Endothelial cell of umbilical vein (primary cell): Measurements from ENCODE around the gene UBE2QL1. TPM values are rescaled to one million over a fixed set of nuclear protein-coding genes. Genes with fewer than 3 reads are reported as not detected.

Experiments used
- BruUV-seq: library from RNA; stranded (reverse); fragments of 400-500 nt; replicated peaks from 2 replicates; lab custom pipeline; 2021; lab: Mats Ljungman, UMichigan
- CTCF ChIA-PET: fragments of 300-600, 350-600 bp; sonication (Branson Sonifier 250); formaldehyde crosslinking; loops from one replicate; lab custom pipeline; 2021; ENCODE audit warnings: antibody characterized with exemption, inconsistent platforms; lab: Charles Lee
- POLR2A ChIA-PET: fragments of 300-600, 350-600 bp; sonication (Branson Sonifier 250); formaldehyde crosslinking; loops from one replicate; lab custom pipeline; 2021; ENCODE audit warnings: antibody characterized with exemption, inconsistent platforms; lab: Charles Lee
- DNase-seq: peaks from one replicate; pipeline ENCODE4 v3.0.0-alpha.2; 2011; ENCODE audit warnings: low read depth, low spot score
- FAIRE-seq: peaks from 2 replicates; lab custom pipeline; 2011; peaks lifted over from hg19 to GRCh38; lab: Jason Lieb, UNC
- H2AFZ ChIP-seq: 2 replicates; pipeline ENCODE4 v1.6.0; 2012; ENCODE audit warnings: low read depth, low read length, control low read depth, inconsistent platforms
- H3K27ac ChIP-seq: 2 replicates; pipeline ENCODE4 v1.5.1; 2011; ENCODE audit warnings: low read depth, mild to moderate bottlenecking, control low read depth, low read length, moderate library complexity; ENCODE audit not compliant: insufficient read depth
- H3K27me3 ChIP-seq, 2 experiments: 2 replicates each; pipeline versions ENCODE4 v1.6.0 to v1.6.1; 2011; ENCODE audit warnings: low read length in 2 of 2, mixed read lengths in 1 of 2; ENCODE audit not compliant: control insufficient read depth in 2 of 2, insufficient read depth in 2 of 2
- H3K36me3 ChIP-seq, 2 experiments: 2 replicates in 1 of 2; 3 replicates in 1 of 2; pipeline ENCODE4 v1.5.1; 2011; ENCODE audit warnings: low read length in 2 of 2, mild to moderate bottlenecking in 1 of 2, moderate library complexity in 1 of 2; ENCODE audit not compliant: control insufficient read depth in 2 of 2, insufficient read depth in 2 of 2; ENCODE audit errors: extremely low read depth in 1 of 2
- H3K4me1 ChIP-seq: 3 replicates; pipeline ENCODE4 v1.5.1; 2011; ENCODE audit warnings: mild to moderate bottlenecking, low read length; ENCODE audit not compliant: control insufficient read depth, insufficient read depth; ENCODE audit errors: extremely low read depth
- H3K4me2 ChIP-seq: 2 replicates; pipeline ENCODE4 v1.6.1; 2011; ENCODE audit warnings: low read length, control low read depth, mixed read lengths; ENCODE audit not compliant: insufficient read depth
- H3K4me3 ChIP-seq, 3 experiments: fragments of 200-600 bp in 1 of 3; sonication (generic), shearing (Covaris generic) in 1 of 3; replicated peaks in 1 of 3; 2 replicates each; pipeline ENCODE4 v1.5.1; 2011 to 2016; ENCODE audit warnings: control low read depth in 3 of 3, low read length in 3 of 3, mild to moderate bottlenecking in 2 of 3, inconsistent platforms in 1 of 3, low read depth in 1 of 3, moderate library complexity in 1 of 3; ENCODE audit not compliant: insufficient read depth in 1 of 3
- H3K79me2 ChIP-seq: 2 replicates; pipeline ENCODE4 v1.6.0; 2012; ENCODE audit warnings: low read length, inconsistent platforms; ENCODE audit not compliant: control insufficient read depth, insufficient read depth
- H3K9ac ChIP-seq: replicated peaks from 2 replicates; pipeline ENCODE3; 2011; ENCODE audit warnings: low read length, control low read depth; ENCODE audit not compliant: insufficient read depth; ENCODE audit errors: extremely low read depth
- H3K9me1 ChIP-seq: replicated peaks from 3 replicates; pipeline ENCODE4 v1.6.0; 2011; ENCODE audit warnings: mild to moderate bottlenecking, low read length; ENCODE audit not compliant: control insufficient read depth, insufficient read depth; ENCODE audit errors: extremely low read depth
- H3K9me3 ChIP-seq: replicated peaks from 2 replicates; pipeline ENCODE4 v1.5.1; 2012; ENCODE audit warnings: low read length, inconsistent platforms; ENCODE audit not compliant: control insufficient read depth, insufficient read depth
- H4K20me1 ChIP-seq: replicated peaks from 2 replicates; pipeline ENCODE3; 2011; ENCODE audit warnings: mild to moderate bottlenecking, low read length; ENCODE audit not compliant: control insufficient read depth, insufficient read depth; ENCODE audit errors: extremely low read depth
- CTCF ChIP-seq, 2 donors: IDR thresholded peaks; 1 replicate in 1 of 2; 2 replicates in 1 of 2; pipeline ENCODE4 v1.5.1; 2011; ENCODE audit warnings: low read length in 2 of 2, mild to moderate bottlenecking in 2 of 2, moderate library complexity in 2 of 2, control low read depth in 1 of 2, inconsistent platforms in 1 of 2, low read depth in 1 of 2; ENCODE audit not compliant: insufficient read depth in 1 of 2; ENCODE audit errors: extremely low read depth in 1 of 2
- EZH2 ChIP-seq: IDR thresholded peaks from 2 replicates; pipeline ENCODE4 v1.6.1; 2012; ENCODE audit warnings: borderline replicate concordance, low read depth, mild to moderate bottlenecking, moderate library complexity, low read length, inconsistent platforms; ENCODE audit not compliant: severe bottlenecking
- FOS ChIP-seq: IDR thresholded peaks from 2 replicates; pipeline ENCODE4 v1.6.1; 2011; ENCODE audit warnings: mild to moderate bottlenecking, low read length, moderate library complexity, borderline replicate concordance; ENCODE audit not compliant: insufficient read depth
- GATA2 ChIP-seq: IDR thresholded peaks from 2 replicates; pipeline ENCODE4 v1.7.0; 2011; ENCODE audit warnings: low read depth, mild to moderate bottlenecking, moderate library complexity, mixed read lengths, low read length; ENCODE audit not compliant: insufficient read length, insufficient read depth
- JUN ChIP-seq: IDR thresholded peaks from 2 replicates; pipeline ENCODE4 v1.6.1; 2011; ENCODE audit warnings: borderline replicate concordance, low read depth; ENCODE audit not compliant: insufficient read length, insufficient read depth
- MAX ChIP-seq: IDR thresholded peaks from 2 replicates; pipeline ENCODE4 v1.6.1; 2011; ENCODE audit not compliant: insufficient read depth, insufficient read length
- MYC ChIP-seq: IDR thresholded peaks from one replicate; pipeline ENCODE4 v1.6.1; 2011; ENCODE audit warnings: mild to moderate bottlenecking, low read depth, low read length
- POLR2A ChIP-seq: IDR thresholded peaks from 2 replicates; pipeline ENCODE4 v1.6.1; 2012; ENCODE audit warnings: low read depth, mild to moderate bottlenecking, control low read depth, low read length
- POLR2AphosphoS5 ChIP-seq: IDR thresholded peaks from 2 replicates; pipeline ENCODE4 v1.6.1; 2012; ENCODE audit warnings: low read depth, mild to moderate bottlenecking, control low read depth, low read length, moderate library complexity; ENCODE audit not compliant: insufficient read depth
- dilution Hi-C: fragments of 300-500 bp; cut with MboI; formaldehyde crosslinking; loops from one replicate; pipeline ENCODE4 v1.15.0; 2019; ENCODE audit warnings: low sequenced_read_pairs; ENCODE audit not compliant: extremely low pct_ligation_motif_present
- intact Hi-C: fragments of 100-400 bp; cut with micrococcal nuclease; formaldehyde crosslinking; loops from one replicate; pipeline ENCODE4 v1.10.0; 2022
- polyA plus RNA-seq, 4 experiments: library from polyadenylated mRNA; depleted of rRNA in 3 of 4; stranded (reverse) in 3 of 4; unstranded in 1 of 4; fragments of >200 nt; gene quantifications; 2 replicates each; pipeline versions ENCODE4 v1.2.1 to v1.2.3, GENCODE V29; 2011 to 2012; ENCODE audit warnings: missing spikeins in 1 of 4
- total RNA-seq: library from RNA; stranded (reverse); gene quantifications from 2 replicates; pipeline ENCODE4 v1.2.3, GENCODE V29; 2021

UBE2QL1 gene
- total and polyA plus RNA-seq, 2 donors (not counting 3 experiments of a cell fraction or from before 2014, with no cell fraction given) = 0.04 to 0.15 TPM

- Histone ChIP-seq H3K36me3 (no peaks in the 10 kb centered on the region), H3K27ac (no peak overlapping the region), H3K4me2 (no peak overlapping the region), H3K9me3 (no peaks in the 10 kb centered on the region), H3K4me3 (no peak overlapping the region), H3K9me1 (no peaks in the 10 kb centered on the region), H4K20me1 (no peaks in the 10 kb centered on the region), H3K79me2 (no peaks in the 10 kb centered on the region), H3K27me3 (peaks cover 5% of the 10 kb centered on the region in 2 experiments), H3K9ac (no peak overlapping the region), H2AFZ (no peak overlapping the region), H3K4me1 (peaks cover 2% of the 10 kb centered on the region)
- ChIA-PET POLR2A (no interaction called here), CTCF (interaction anchor here (1.0 to 1.9 kb wide), 4 partner anchors 13 to 935 kb away, joined by 3 to 4 read pairs (median 3); no protein-coding TSS in a partner anchor)
- BruUV-seq = no TSS peak
- TF ChIP-seq CTCF (IDR thresholded peaks at IDR 0.05; ENCODE audit: extremely low read depth in 1 of 2, insufficient read depth in 1 of 2, low read depth in 1 of 2, low read length in 2 of 2) (no peak), POLR2A (no peak), FOS (no peak), JUN (no peak), EZH2 (no peak), GATA2 (no peak), MAX (no peak), POLR2AphosphoS5 (no peak), MYC (no peak)
- dilution Hi-C loops = no loop called here
- DNase-seq = no peak
- FAIRE-seq = no peak
- intact Hi-C loops = no loop called here
Observed at GRCh38 chr5:6431214-6432195, 17.2 kb upstream of the UBE2QL1 start.
